ENCODE measurements around the gene OXSR1. TPM values are rescaled to one million over a fixed set of nuclear protein-coding genes. Genes with fewer than 3 reads are reported as not detected.

The OXSR1 gene
- total and polyA plus RNA-seq, 9 donors = 12.4 to 41.1 (median 28.4) TPM

GRCh38 chr3:38136393-38136776, 29.0 kb upstream of the OXSR1 start:
- intact Hi-C loops (cut with DNase I) = loop anchor here in 2 of 4 donors (2.0 to 10.0 kb wide), 3 partner anchors 28 to 211 kb away; partner anchors contain the start of genes OXSR1 (in 1 of the 2) and XYLB (in 1 of the 2)
- Histone ChIP-seq H3K27ac (peak overlapping the region; percentile 39 to 61), H3K27me3 (no peaks in the 10 kb centered on the region), H3K36me3 (no peaks in the 10 kb centered on the region), H3K9me3 (no peaks in the 10 kb centered on the region), H3K4me3 (peak overlapping the region; percentile 96), H3K4me1 (ENCODE audit: insufficient read depth) (peaks cover 21% of the 10 kb centered on the region)
- 0% methylated on average over 19 to 20 of the region's 20 CpGs for WGBS, 3 donors
- TF ChIP-seq POLR2A (IDR thresholded peaks at IDR 0.05) = no peak
- no peak for TF ChIP-seq CTCF (IDR thresholded peaks at IDR 0.05)
- TF ChIP-seq EP300 (IDR thresholded peaks at IDR 0.05) = no peak
- DNase-seq = peak; percentile 51 to 68 (median 65)

DNA sequence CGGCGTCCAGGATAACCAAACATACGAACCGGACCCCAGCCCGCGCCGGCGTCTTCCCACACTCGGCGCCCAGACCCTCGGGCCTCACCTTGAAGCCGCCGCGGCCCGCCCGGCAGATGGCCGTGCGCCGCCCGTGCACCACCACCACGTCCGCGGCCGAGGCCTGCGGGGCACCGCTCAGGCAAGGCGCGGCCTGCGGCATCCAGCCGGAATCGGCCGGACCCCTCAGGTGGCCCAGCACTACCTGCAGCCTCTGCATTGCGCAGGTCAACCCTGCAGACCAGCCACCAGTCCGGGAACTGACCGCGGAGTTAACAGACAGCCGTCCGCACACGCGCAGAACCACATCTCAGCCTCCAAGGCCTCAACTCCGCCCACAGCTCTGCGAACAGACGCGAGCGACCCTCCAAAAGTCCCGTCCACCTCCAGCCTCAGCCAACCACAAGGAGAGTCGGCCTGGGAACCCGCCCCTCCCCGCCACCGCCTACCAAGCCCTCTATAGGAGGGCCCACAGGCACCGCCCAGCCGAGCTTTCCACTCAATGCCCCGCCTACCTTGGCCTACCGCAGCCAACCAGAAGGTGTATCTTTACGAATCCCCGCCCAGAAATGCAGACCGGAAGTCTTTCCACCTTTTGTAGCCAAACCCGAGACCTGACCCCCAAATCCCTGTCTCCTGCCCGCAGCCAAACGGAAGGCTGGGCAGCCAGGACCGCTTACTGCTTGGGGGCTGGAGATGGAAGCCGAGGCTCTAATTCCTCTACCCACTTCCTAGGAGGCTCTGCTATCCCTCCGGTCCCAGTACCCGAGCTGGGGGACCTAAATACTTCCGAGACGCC, 28.3 kb upstream of the OXSR1 start, which contains the start of gene ACAA1:
Gene ACAA1, minus strand, starts transcription at position 351 of the 838 bp plus-strand sequence. Its CDS starts 92 bp downstream, at position 259.
- H3K4me1 ChIP-seq (ENCODE audit: insufficient read depth) = peaks cover 21% of the 10 kb centered on the region
- intact Hi-C loops (cut with DNase I) = loop anchor here in 2 of 4 donors (2.0 to 10.0 kb wide), 3 partner anchors 28 to 210 kb away; partner anchors contain the start of genes OXSR1 (in 1 of the 2) and XYLB (in 1 of the 2)
- 1% methylated on average over 57 to 66 of the region's 66 CpGs for WGBS, 3 donors
- peak; percentile 99 to 100 (median 100) for DNase-seq
- no peaks in the 10 kb centered on the region for H3K27me3 ChIP-seq
- peak within 1 kb of the TSS; percentile 71 to 94 for H3K27ac ChIP-seq
- H3K36me3 ChIP-seq = no peaks in the 10 kb centered on the region
- TF ChIP-seq POLR2A (IDR thresholded peaks at IDR 0.05) (peak; percentile 88), CTCF (IDR thresholded peaks at IDR 0.05) (peak in 1 of 3 donors; percentile 15), EP300 (IDR thresholded peaks at IDR 0.05) (no peak)
- H3K4me3 ChIP-seq = peak within 1 kb of the TSS; percentile 96
- no peaks in the 10 kb centered on the region for H3K9me3 ChIP-seq

GRCh38 chr3:38137615-38138348, 27.6 kb upstream of the OXSR1 start:
- WGBS, 3 donors = 18 to 21% (median 20%) methylated on average over 22 of the region's 22 CpGs
- DNase-seq = peak in 2 of 5 donors; percentile 47 to 53

More at GRCh38 chr3:38137615-38138348, 27.6 kb upstream of the OXSR1 start:
- no peaks in the 10 kb centered on the region for H3K27me3 ChIP-seq
- H3K4me3 ChIP-seq = peak overlapping the region; percentile 81
- H3K4me1 ChIP-seq (ENCODE audit: insufficient read depth) = peaks cover 19% of the 10 kb centered on the region
- no peaks in the 10 kb centered on the region for H3K36me3 ChIP-seq
- H3K9me3 ChIP-seq = no peaks in the 10 kb centered on the region
- peak overlapping the region; percentile 71 to 94 for H3K27ac ChIP-seq
- TF ChIP-seq CTCF (IDR thresholded peaks at IDR 0.05) (no peak), POLR2A (IDR thresholded peaks at IDR 0.05) (no peak), EP300 (IDR thresholded peaks at IDR 0.05) (no peak)
- intact Hi-C loops (cut with DNase I) = loop anchor here in 2 of 4 donors (2.0 to 10.0 kb wide), 3 partner anchors 27 to 210 kb away; partner anchors contain the start of genes OXSR1 (in 2 of the 2) and XYLB (in 1 of the 2)

Measured in ovary (tissue), 9 donors.